GM23338 (cell line): ENCODE data around the gene POLD3. TPM values are rescaled to one million over a fixed set of nuclear protein-coding genes. Genes with fewer than 3 reads are reported as not detected.

ENCODE experiments used
- ATAC-seq: fragments of 200-7000 bp; cut with Tn5 transposase; 3 replicates; pipeline ENCODE4 v1.9.1; 2020
- DNase-seq: peaks from one replicate; pipeline ENCODE4 v3.0.0-alpha.2; 2015; ENCODE audit warnings: low spot score
- H2AFZ ChIP-seq: fragments of 200-600 bp; sonication (generic); 2 replicates; pipeline ENCODE4 v1.8.0; 2016; ENCODE audit warnings: antibody characterized with exemption, mild to moderate bottlenecking, moderate library complexity
- H3F3A ChIP-seq: fragments of 200-600 bp; sonication (generic); replicated peaks from 2 replicates; pipeline ENCODE4 v1.8.0; 2017; ENCODE audit warnings: antibody characterized with exemption, mixed run types, low read depth
- H3K27ac ChIP-seq: fragments of 200-600 bp; sonication (generic); 2 replicates; pipeline ENCODE4 v1.6.1; 2016; ENCODE audit warnings: low read depth
- H3K27me3 ChIP-seq: fragments of 200-600 bp; sonication (generic); 2 replicates; pipeline ENCODE4 v1.8.0; 2016; ENCODE audit warnings: mild to moderate bottlenecking, mixed run types, moderate library complexity; ENCODE audit not compliant: insufficient read depth
- H3K36me3 ChIP-seq: fragments of 200-600 bp; sonication (generic); 2 replicates; pipeline ENCODE4 v1.8.0; 2016; ENCODE audit warnings: mild to moderate bottlenecking; ENCODE audit not compliant: insufficient read depth
- H3K4me1 ChIP-seq: fragments of 200-600 bp; sonication (generic); 2 replicates; pipeline ENCODE4 v1.8.0; 2016; ENCODE audit warnings: mild to moderate bottlenecking, moderate library complexity; ENCODE audit not compliant: insufficient read depth
- H3K4me2 ChIP-seq: fragments of 200-600 bp; sonication (generic); 2 replicates; pipeline ENCODE4 v1.7.1; 2017; ENCODE audit warnings: mixed run types
- H3K4me3 ChIP-seq: fragments of 200-600 bp; sonication (generic); 2 replicates; pipeline ENCODE4 v1.6.1; 2016; ENCODE audit warnings: mixed run types
- H3K79me2 ChIP-seq: fragments of 200-600 bp; sonication (generic); replicated peaks from 2 replicates; pipeline ENCODE4 v1.8.0; 2017; ENCODE audit warnings: mild to moderate bottlenecking; ENCODE audit not compliant: insufficient read depth
- H3K9me2 ChIP-seq: fragments of 200-600 bp; sonication (generic); 2 replicates; pipeline ENCODE4 v1.8.0; 2017; ENCODE audit not compliant: insufficient read depth
- H4K20me1 ChIP-seq: fragments of 200-600 bp; sonication (generic); replicated peaks from 2 replicates; pipeline ENCODE4 v1.8.0; 2017; ENCODE audit warnings: mild to moderate bottlenecking; ENCODE audit not compliant: insufficient read depth
- H3K27ac Mint-ChIP-seq: 2 replicates; pipeline ENCODE4 v1.8.0; 2020; ENCODE audit warnings: inconsistent platforms, mild to moderate bottlenecking, moderate library complexity, mixed read lengths
- H3K27me3 Mint-ChIP-seq: 3 replicates; pipeline ENCODE4 v1.8.0; 2022; ENCODE audit warnings: low read depth, mild to moderate bottlenecking, moderate library complexity, mixed read lengths, inconsistent platforms; ENCODE audit not compliant: insufficient read depth, poor library complexity
- H3K36me3 Mint-ChIP-seq: 3 replicates; pipeline ENCODE4 v1.8.0; 2021; ENCODE audit warnings: low read depth, mild to moderate bottlenecking, inconsistent platforms, moderate library complexity, mixed read lengths
- H3K4me1 Mint-ChIP-seq: 3 replicates; pipeline ENCODE4 v1.8.0; 2020; ENCODE audit warnings: mild to moderate bottlenecking, inconsistent platforms, mixed read lengths
- H3K4me3 Mint-ChIP-seq: 3 replicates; pipeline ENCODE4 v1.8.0; 2021; ENCODE audit warnings: moderate library complexity, mild to moderate bottlenecking, inconsistent platforms, mixed read lengths
- H3K9me3 Mint-ChIP-seq: 3 replicates; pipeline ENCODE4 v1.8.0; 2020; ENCODE audit warnings: moderate library complexity, mild to moderate bottlenecking, inconsistent platforms, mixed read lengths
- CREB1 ChIP-seq: fragments of 250-450 bp; sonication (Bioruptor Pico); IDR thresholded peaks from 2 replicates; pipeline ENCODE4 v1.5.0; 2020; ENCODE audit warnings: low read depth, mild to moderate bottlenecking, moderate library complexity
- CTCF ChIP-seq, 2 experiments: fragments of 200-600 bp in 1 of 2; sonication (generic) in 1 of 2; conservative IDR thresholded peaks; 2 replicates each; pipeline versions ENCODE4 v1.5.1 to v1.6.1; 2016 to 2017; ENCODE audit warnings: antibody characterized with exemption in 2 of 2, low read depth in 2 of 2, mild to moderate bottlenecking in 2 of 2, moderate library complexity in 1 of 2
- EZH2 ChIP-seq: fragments of 200-600 bp; sonication (generic); IDR thresholded peaks from one replicate; pipeline ENCODE4 v1.8.0; 2017; ENCODE audit warnings: antibody characterized with exemption, mild to moderate bottlenecking, low read depth; ENCODE audit not compliant: unreplicated experiment
- EZH2phosphoT487 ChIP-seq: fragments of 200-600 bp; sonication (generic); IDR thresholded peaks from one replicate; pipeline ENCODE4 v1.8.1; 2018; ENCODE audit warnings: antibody characterized with exemption; ENCODE audit not compliant: unreplicated experiment
- JUNB ChIP-seq: IDR thresholded peaks from one replicate; pipeline ENCODE4 v1.6.1; 2016; ENCODE audit warnings: antibody characterized with exemption; ENCODE audit not compliant: unreplicated experiment
- NANOG ChIP-seq: IDR thresholded peaks from 2 replicates; pipeline ENCODE4 v1.6.1; 2016; ENCODE audit warnings: antibody characterized with exemption, borderline replicate concordance
- POLR2AphosphoS5 ChIP-seq: IDR thresholded peaks from 2 replicates; pipeline ENCODE4 v1.6.1; 2016; ENCODE audit warnings: antibody characterized with exemption, low read depth
- STAT1 ChIP-seq: IDR thresholded peaks from one replicate; pipeline ENCODE4 v1.6.1; 2016; ENCODE audit warnings: antibody characterized with exemption; ENCODE audit not compliant: unreplicated experiment
- ZNF114 ChIP-seq: fragments of 250-450 bp; sonication (Bioruptor Pico); IDR thresholded peaks from 2 replicates; pipeline ENCODE4 v1.5.0; 2020; ENCODE audit warnings: mild to moderate bottlenecking, moderate library complexity
- ZNF331 ChIP-seq: fragments of 250-450 bp; sonication (Bioruptor Pico); IDR thresholded peaks from 2 replicates; pipeline ENCODE4 v1.5.0; 2020; ENCODE audit warnings: low read depth, mild to moderate bottlenecking, moderate library complexity
- polyA plus RNA-seq: library from polyadenylated mRNA; unstranded; fragments of >200 nt; fragmentation: Nextera tagmentation; extraction: Ambion mirVana; gene quantifications from 2 replicates; pipeline ENCODE4 v1.2.1, GENCODE V29; 2016
- total RNA-seq: library from RNA; depleted of rRNA; stranded (reverse); fragments of >200 nt; shearing (Covaris generic); gene quantifications from 2 replicates; pipeline ENCODE4 v1.2.3, GENCODE V29; 2014
- TF ChIP-seq, protein P1 (sequence below): IDR thresholded peaks from one replicate; pipeline ENCODE4 v1.6.1; 2018; ENCODE audit warnings: antibody characterized with exemption; ENCODE audit not compliant: unreplicated experiment
- TF ChIP-seq, protein P2 (sequence below): IDR thresholded peaks from 2 replicates; pipeline ENCODE4 v1.6.1; 2016; ENCODE audit warnings: antibody characterized with exemption
- TF ChIP-seq, protein P3 (sequence below): fragments of 250-450 bp; sonication (Bioruptor Pico); IDR thresholded peaks from 2 replicates; pipeline ENCODE4 v1.5.0; 2020; ENCODE audit warnings: mild to moderate bottlenecking, moderate library complexity

Gene POLD3
- total and polyA plus RNA-seq, 2 experiments from 2014 or later = 21.9 to 50.1 TPM

DNA sequence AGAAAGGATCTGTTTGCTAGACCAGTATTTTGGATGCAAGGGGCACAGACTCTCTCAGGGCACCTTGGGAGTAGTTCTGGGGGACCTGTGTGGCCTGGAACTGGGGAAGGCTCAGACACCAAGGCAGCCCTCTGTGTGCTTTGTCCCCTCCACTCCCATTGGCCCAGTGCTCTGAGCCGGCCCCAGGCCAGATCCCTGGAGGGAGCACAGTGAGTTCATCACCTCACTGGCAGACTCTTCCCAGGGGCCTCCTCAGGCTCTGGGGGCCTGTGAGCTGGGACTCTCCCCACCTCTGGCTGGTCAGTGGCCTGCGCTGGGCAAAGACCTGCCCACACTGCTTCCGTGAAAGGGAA is 87.1 kb downstream of the POLD3 start:
- H3K4me1 ChIP-seq = no peaks in the 10 kb centered on the region
- H3F3A ChIP-seq = no peaks in the 10 kb centered on the region
- H3K36me3 Mint-ChIP-seq = peaks cover 3% of the 10 kb centered on the region; the same call in 2 of the 3 replicates
- no peaks in the 10 kb centered on the region; the same call in 2 of the 3 replicates for H3K9me3 Mint-ChIP-seq
- H3K4me2 ChIP-seq = no peak overlapping the region
- H3K27ac ChIP-seq = no peak overlapping the region
- peaks cover 12% of the 10 kb centered on the region for H3K27me3 Mint-ChIP-seq
- H3K9me2 ChIP-seq = no peaks in the 10 kb centered on the region
- no peaks in the 10 kb centered on the region for H3K36me3 ChIP-seq
- H3K79me2 ChIP-seq = no peaks in the 10 kb centered on the region
- H3K4me3 ChIP-seq = no peak overlapping the region
- no peak overlapping the region for H3K27ac Mint-ChIP-seq
- H3K27me3 ChIP-seq = peaks cover 11% of the 10 kb centered on the region
- no peaks in the 10 kb centered on the region for H4K20me1 ChIP-seq
- ATAC-seq = no peak
- no peak for DNase-seq
- H3K4me3 Mint-ChIP-seq = no peak overlapping the region
- TF ChIP-seq, protein P1, sequence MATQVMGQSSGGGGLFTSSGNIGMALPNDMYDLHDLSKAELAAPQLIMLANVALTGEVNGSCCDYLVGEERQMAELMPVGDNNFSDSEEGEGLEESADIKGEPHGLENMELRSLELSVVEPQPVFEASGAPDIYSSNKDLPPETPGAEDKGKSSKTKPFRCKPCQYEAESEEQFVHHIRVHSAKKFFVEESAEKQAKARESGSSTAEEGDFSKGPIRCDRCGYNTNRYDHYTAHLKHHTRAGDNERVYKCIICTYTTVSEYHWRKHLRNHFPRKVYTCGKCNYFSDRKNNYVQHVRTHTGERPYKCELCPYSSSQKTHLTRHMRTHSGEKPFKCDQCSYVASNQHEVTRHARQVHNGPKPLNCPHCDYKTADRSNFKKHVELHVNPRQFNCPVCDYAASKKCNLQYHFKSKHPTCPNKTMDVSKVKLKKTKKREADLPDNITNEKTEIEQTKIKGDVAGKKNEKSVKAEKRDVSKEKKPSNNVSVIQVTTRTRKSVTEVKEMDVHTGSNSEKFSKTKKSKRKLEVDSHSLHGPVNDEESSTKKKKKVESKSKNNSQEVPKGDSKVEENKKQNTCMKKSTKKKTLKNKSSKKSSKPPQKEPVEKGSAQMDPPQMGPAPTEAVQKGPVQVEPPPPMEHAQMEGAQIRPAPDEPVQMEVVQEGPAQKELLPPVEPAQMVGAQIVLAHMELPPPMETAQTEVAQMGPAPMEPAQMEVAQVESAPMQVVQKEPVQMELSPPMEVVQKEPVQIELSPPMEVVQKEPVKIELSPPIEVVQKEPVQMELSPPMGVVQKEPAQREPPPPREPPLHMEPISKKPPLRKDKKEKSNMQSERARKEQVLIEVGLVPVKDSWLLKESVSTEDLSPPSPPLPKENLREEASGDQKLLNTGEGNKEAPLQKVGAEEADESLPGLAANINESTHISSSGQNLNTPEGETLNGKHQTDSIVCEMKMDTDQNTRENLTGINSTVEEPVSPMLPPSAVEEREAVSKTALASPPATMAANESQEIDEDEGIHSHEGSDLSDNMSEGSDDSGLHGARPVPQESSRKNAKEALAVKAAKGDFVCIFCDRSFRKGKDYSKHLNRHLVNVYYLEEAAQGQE = no peak
- no peak for TF ChIP-seq STAT1
- no peak for TF ChIP-seq NANOG
- no peak for TF ChIP-seq JUNB
- no peak for TF ChIP-seq EZH2phosphoT487
- TF ChIP-seq CTCF (conservative IDR thresholded peaks at IDR 0.05; ENCODE audit: low read depth in 2 of 2) = no peak
- no peak for TF ChIP-seq ZNF331
- TF ChIP-seq EZH2 = no peak
- no peak for TF ChIP-seq ZNF114
- TF ChIP-seq, protein P2, sequence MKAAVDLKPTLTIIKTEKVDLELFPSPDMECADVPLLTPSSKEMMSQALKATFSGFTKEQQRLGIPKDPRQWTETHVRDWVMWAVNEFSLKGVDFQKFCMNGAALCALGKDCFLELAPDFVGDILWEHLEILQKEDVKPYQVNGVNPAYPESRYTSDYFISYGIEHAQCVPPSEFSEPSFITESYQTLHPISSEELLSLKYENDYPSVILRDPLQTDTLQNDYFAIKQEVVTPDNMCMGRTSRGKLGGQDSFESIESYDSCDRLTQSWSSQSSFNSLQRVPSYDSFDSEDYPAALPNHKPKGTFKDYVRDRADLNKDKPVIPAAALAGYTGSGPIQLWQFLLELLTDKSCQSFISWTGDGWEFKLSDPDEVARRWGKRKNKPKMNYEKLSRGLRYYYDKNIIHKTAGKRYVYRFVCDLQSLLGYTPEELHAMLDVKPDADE = no peak
- no peak for TF ChIP-seq CREB1 (CRISPR knock-in tag)
- TF ChIP-seq POLR2AphosphoS5 = no peak
- TF ChIP-seq, protein P3, sequence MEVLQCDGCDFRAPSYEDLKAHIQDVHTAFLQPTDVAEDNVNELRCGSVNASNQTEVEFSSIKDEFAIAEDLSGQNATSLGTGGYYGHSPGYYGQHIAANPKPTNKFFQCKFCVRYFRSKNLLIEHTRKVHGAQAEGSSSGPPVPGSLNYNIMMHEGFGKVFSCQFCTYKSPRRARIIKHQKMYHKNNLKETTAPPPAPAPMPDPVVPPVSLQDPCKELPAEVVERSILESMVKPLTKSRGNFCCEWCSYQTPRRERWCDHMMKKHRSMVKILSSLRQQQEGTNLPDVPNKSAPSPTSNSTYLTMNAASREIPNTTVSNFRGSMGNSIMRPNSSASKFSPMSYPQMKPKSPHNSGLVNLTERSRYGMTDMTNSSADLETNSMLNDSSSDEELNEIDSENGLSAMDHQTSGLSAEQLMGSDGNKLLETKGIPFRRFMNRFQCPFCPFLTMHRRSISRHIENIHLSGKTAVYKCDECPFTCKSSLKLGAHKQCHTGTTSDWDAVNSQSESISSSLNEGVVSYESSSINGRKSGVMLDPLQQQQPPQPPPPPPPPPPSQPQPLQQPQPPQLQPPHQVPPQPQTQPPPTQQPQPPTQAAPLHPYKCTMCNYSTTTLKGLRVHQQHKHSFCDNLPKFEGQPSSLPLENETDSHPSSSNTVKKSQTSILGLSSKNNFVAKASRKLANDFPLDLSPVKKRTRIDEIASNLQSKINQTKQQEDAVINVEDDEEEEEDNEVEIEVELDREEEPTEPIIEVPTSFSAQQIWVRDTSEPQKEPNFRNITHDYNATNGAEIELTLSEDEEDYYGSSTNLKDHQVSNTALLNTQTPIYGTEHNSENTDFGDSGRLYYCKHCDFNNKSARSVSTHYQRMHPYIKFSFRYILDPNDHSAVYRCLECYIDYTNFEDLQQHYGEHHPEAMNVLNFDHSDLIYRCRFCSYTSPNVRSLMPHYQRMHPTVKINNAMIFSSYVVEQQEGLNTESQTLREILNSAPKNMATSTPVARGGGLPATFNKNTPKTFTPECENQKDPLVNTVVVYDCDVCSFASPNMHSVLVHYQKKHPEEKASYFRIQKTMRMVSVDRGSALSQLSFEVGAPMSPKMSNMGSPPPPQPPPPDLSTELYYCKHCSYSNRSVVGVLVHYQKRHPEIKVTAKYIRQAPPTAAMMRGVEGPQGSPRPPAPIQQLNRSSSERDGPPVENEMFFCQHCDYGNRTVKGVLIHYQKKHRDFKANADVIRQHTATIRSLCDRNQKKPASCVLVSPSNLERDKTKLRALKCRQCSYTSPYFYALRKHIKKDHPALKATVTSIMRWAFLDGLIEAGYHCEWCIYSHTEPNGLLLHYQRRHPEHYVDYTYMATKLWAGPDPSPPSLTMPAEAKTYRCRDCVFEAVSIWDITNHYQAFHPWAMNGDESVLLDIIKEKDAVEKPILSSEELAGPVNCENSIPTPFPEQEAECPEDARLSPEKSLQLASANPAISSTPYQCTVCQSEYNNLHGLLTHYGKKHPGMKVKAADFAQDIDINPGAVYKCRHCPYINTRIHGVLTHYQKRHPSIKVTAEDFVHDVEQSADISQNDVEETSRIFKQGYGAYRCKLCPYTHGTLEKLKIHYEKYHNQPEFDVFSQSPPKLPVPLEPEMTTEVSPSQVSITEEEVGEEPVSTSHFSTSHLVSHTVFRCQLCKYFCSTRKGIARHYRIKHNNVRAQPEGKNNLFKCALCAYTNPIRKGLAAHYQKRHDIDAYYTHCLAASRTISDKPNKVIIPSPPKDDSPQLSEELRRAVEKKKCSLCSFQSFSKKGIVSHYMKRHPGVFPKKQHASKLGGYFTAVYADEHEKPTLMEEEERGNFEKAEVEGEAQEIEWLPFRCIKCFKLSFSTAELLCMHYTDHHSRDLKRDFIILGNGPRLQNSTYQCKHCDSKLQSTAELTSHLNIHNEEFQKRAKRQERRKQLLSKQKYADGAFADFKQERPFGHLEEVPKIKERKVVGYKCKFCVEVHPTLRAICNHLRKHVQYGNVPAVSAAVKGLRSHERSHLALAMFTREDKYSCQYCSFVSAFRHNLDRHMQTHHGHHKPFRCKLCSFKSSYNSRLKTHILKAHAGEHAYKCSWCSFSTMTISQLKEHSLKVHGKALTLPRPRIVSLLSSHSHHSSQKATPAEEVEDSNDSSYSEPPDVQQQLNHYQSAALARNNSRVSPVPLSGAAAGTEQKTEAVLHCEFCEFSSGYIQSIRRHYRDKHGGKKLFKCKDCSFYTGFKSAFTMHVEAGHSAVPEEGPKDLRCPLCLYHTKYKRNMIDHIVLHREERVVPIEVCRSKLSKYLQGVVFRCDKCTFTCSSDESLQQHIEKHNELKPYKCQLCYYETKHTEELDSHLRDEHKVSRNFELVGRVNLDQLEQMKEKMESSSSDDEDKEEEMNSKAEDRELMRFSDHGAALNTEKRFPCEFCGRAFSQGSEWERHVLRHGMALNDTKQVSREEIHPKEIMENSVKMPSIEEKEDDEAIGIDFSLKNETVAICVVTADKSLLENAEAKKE (CRISPR knock-in tag) = no peak
- no peak overlapping the region for H2AFZ ChIP-seq
- H3K4me1 Mint-ChIP-seq = peaks cover 6% of the 10 kb centered on the region; the same call in 2 of the 3 replicates
